GM18526 (cell line): ENCODE results near the gene PIAS1.

Source experiments
- POLR2A ChIP-seq: IDR thresholded peaks from 3 replicates; pipeline ENCODE4 v1.6.1; 2011; ENCODE audit not compliant: insufficient read length; ENCODE audit errors: extremely low read depth

The PIAS1 gene

DNA sequence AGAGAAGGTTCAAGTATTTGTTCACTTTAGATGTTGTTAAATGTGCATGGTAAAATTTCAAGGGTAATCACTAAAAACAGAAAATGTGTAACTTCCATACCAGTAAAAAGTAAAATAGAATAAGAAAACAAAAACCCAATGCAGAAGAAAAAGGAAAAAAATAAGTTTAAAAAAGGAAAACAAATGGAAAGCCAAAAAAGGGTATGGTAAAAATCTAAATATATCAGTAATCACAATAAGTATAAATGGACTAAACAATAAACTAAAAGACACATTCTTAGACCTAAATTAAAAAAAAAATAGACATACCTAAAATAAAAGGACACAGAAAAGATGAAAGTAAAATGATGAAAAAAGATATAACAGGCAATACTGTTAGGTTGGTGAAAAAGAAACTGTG, 184.9 kb downstream of the PIAS1 start:
- no peak for TF ChIP-seq POLR2A

GRCh38 chr15:68241088-68241935, 187.2 kb downstream of the PIAS1 start:
- no peak for TF ChIP-seq POLR2A
